ENCODE data around the gene DDX10. TPM values are rescaled to one million over a fixed set of nuclear protein-coding genes. Genes with fewer than 3 reads are reported as not detected.

The DDX10 gene
- total RNA-seq, 4 donors from 2014 or later = 5.5 to 25.0 (median 17.5) TPM

DNA sequence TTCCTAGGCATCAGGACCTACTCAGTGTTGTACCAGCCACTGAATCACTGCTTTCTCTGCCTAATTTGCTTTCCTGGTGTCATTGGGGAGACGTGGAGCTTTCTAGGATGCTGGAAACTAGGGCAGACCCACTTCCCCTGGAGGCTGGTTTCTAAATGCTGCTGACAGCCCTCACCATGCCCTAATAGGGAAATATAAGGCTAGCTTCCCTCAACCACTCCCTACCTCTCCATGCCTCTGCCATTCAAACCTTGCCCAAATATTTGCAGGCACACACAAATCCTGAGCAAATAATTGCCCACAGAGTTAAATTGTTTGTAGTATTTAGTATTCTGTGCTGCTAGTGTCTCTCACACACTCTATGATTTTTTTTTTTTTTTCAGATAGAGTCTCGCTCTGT, 310.2 kb downstream of the DDX10 start:
- TF ChIP-seq POLR2A (IDR thresholded peaks at IDR 0.05) (no peak), CTCF (IDR thresholded peaks at IDR 0.05) (no peak)
- Histone ChIP-seq H3K27ac (no peak overlapping the region), H3K4me3 (no peak overlapping the region), H3K9me3 (no peaks in the 10 kb centered on the region), H3K27me3 (no peaks in the 10 kb centered on the region), H3K36me3 (no peaks in the 10 kb centered on the region), H3K4me1 (no peaks in the 10 kb centered on the region)
- no peak for DNase-seq
- intact Hi-C loops (cut with DNase I) = no loop called here
- 78 to 83% methylated on average over 2 of the region's 2 CpGs for WGBS, 2 donors

DNA sequence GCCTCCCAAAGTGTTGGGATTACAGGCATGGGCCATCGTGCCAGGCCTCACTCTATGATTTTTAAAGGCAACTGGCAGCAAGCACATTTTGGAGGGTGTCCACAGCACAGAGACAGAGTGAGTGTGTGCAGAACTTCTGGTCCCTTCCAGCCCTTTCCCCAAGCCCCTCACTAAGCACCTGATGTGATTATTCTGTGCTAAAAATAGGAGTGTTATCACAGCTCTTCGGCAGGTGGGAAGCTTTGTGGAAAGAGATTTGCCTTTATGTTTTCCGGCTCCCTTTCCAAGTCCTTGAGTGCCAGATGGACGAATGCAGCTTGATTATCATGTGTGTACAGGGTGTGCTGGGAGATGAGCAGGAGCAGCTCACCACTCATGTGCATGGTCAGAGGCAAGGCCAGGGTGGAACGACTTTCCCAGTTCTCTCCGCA, 310.8 kb downstream of the DDX10 start:
- TF ChIP-seq CTCF (IDR thresholded peaks at IDR 0.05) (no peak), POLR2A (IDR thresholded peaks at IDR 0.05) (no peak)
- Histone ChIP-seq H3K4me1 (no peaks in the 10 kb centered on the region), H3K36me3 (no peaks in the 10 kb centered on the region), H3K27me3 (no peaks in the 10 kb centered on the region), H3K27ac (no peak overlapping the region), H3K9me3 (no peaks in the 10 kb centered on the region), H3K4me3 (no peak overlapping the region)
- intact Hi-C loops (cut with DNase I) = no loop called here
- no peak for DNase-seq
- WGBS, 2 donors = 79 to 82% methylated on average over 3 of the region's 6 CpGs

- WGBS, 2 donors = 66 to 67% methylated on average over 6 of the region's 6 CpGs
- no peak overlapping the region for H3K4me3 ChIP-seq
- TF ChIP-seq POLR2A (IDR thresholded peaks at IDR 0.05) (no peak), CTCF (IDR thresholded peaks at IDR 0.05) (no peak)
- no peak overlapping the region for H3K27ac ChIP-seq
- H3K36me3 ChIP-seq = no peaks in the 10 kb centered on the region
- no peak for DNase-seq
- no peaks in the 10 kb centered on the region for H3K9me3 ChIP-seq
- intact Hi-C loops (cut with DNase I) = no loop called here
- no peaks in the 10 kb centered on the region for H3K27me3 ChIP-seq
- H3K4me1 ChIP-seq = no peaks in the 10 kb centered on the region
These were observed 319.0 kb downstream of the DDX10 start for GRCh38 chr11:108983636-108984420.

DNA sequence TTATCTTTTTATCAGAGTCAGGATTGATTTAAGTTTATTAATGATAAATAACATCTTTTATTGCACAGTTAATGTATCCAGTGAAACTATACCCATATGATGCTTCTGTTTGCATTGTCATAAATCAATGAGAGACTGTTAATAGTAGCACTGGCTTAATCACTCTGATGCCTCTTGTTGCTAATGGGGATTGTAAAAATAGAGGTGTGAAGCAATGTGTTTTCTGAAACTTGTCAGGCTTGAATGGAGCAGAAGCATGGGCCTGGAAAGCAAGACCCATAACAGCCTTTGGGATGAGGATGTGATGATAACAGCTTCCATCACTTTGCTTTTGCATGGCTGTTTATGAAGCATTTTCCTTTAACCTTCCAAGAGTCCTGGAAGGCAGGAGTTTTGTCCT, 319.7 kb downstream of the DDX10 start:
- no peak for DNase-seq

More for the DNA sequence above, 319.7 kb downstream of the DDX10 start:
- intact Hi-C loops (cut with DNase I) = no loop called here
- TF ChIP-seq CTCF (IDR thresholded peaks at IDR 0.05) = no peak
- H3K27ac ChIP-seq = no peak overlapping the region
- no peak overlapping the region for H3K4me3 ChIP-seq
- H3K9me3 ChIP-seq = no peaks in the 10 kb centered on the region
- no peaks in the 10 kb centered on the region for H3K4me1 ChIP-seq
- H3K36me3 ChIP-seq = no peaks in the 10 kb centered on the region
- no peaks in the 10 kb centered on the region for H3K27me3 ChIP-seq

Data from esophagus squamous epithelium (tissue), 5 donors.